Stimulated activated CD8-positive, alpha-beta memory T cell treated with anti-CD3 and anti-CD28 coated beads, Interleukin-7, amount 100 ng/mL, for 1 hour (primary cell): ENCODE data around the gene ZFAND3.

Source experiments
- DNase-seq, 2 donors: peaks; one replicate each; pipeline ENCODE4 v3.0.0-alpha.2; 2020; ENCODE audit warnings: low read depth in 2 of 2

The ZFAND3 gene

DNA sequence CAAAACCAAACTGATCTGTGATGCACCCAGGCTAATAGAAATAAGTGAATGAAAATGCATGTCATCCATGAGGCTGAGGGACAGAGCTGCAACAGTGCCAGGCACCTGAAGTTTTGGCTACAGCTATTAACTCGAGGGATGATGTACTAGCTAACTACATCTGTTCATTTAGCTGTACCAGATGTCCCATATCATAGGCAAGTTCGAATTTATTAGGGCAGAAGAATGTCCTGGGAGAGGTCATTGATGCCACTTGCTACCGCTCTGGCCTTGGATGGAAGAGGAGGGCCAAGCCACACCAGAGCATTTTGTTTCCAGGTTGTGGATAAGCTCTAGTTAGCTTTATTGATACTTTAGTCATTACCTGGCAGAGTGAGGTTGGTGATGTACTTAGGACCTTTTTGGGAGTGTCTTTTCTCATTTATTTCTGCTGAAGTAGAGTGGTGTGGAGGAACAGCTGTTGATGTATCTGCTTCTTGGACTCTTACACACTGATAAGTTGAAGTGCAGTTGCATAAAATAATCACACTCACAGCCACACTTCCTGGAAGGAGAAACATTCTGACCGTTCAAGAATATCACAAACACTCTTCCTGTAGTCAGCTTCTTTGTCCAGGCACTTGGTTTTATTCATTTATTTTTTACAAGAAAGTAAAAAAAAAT lies 8.2 kb downstream of the ZFAND3 start:
- no peak for DNase-seq

DNA sequence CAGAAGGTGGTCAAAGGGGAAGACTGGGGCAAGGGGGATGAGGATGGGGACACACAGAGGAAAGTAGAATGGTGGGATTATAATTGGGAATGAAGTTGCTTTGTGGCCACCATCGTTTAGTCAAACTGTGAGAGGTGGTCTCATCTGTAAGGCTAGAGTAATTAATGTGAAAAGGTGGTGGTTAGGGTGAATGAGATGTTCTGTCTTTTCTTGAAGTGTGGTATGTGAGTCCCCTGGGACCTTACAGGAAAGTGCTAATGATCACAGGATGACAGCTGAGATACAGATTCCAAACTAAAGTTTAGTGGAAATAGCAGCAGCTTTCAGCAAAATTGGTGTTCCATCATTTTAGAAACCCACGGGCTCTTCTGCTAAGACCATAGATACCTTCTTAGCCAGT lies 10.7 kb downstream of the ZFAND3 start:
- no peak for DNase-seq

DNA sequence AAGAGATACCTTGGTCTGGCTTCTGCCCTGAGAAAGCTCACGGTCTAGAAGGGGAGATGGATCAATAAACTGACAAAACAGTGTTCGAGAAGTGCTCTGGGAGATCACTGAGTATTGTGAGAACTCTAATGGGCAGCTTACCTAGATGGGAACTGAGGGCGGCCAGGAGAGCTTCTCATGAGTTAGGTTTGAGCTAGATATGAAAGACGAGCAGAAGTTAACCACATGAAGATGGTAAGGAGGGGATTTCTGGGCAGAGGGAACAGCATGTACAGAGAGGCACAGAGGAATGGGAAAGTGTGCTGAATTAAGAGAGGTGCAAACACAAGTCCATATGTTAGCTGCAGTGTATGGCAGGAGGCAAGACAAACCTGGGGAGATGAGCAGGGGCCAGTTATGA lies 11.9 kb downstream of the ZFAND3 start:
- DNase-seq, result no peak

DNA sequence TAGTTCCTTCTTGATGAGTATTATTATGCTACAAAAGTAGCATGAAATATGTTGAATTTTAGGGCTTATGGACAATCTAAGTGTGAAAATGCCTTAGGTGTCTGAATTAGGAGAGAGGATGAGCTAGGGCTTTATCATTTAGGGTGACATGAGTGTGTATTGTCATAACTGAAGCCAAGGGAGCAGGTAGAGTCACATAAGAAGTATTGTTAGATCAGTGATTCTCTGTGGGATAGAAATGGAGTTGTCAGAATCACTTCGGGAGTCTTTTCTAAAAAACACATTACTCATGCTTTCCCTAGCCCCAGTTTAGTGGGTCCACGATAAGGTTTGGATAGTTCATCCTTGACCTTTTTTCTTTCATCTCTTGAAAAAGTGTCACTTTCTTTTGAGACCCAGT lies 16.4 kb downstream of the ZFAND3 start:
- DNase-seq, result no peak

DNA sequence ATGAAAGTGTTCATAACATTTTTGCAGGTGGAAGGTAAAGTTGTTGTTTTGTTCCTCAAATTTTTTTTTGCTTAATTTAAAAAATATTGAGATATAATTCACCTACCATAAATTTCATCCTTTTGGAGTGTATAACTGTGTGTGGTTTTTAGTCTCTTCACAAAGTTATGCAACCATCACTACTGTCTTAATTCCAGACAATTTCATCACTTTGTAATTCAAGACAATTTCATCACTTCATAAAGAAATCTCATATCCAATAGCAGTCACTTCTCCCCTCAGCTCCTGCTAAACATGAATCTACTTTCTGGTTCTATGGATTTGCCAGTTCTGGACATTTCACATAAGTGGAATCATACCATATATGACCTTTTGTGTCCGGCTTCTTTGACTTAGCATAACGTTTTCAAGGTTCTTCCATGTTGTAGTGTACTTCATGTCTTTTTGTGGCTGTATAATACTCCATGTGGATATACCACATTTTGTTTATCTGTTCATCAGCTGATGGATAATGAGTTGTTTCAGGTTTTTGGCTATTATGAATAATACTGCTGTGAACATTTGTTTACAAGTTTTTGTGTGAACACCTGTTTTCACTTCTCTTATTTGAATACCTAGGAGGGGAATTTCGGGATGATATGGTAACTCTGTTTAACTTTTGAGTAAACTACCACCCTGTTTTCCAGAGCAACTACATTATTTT lies 18.8 kb downstream of the ZFAND3 start:
- DNase-seq, result no peak

DNA sequence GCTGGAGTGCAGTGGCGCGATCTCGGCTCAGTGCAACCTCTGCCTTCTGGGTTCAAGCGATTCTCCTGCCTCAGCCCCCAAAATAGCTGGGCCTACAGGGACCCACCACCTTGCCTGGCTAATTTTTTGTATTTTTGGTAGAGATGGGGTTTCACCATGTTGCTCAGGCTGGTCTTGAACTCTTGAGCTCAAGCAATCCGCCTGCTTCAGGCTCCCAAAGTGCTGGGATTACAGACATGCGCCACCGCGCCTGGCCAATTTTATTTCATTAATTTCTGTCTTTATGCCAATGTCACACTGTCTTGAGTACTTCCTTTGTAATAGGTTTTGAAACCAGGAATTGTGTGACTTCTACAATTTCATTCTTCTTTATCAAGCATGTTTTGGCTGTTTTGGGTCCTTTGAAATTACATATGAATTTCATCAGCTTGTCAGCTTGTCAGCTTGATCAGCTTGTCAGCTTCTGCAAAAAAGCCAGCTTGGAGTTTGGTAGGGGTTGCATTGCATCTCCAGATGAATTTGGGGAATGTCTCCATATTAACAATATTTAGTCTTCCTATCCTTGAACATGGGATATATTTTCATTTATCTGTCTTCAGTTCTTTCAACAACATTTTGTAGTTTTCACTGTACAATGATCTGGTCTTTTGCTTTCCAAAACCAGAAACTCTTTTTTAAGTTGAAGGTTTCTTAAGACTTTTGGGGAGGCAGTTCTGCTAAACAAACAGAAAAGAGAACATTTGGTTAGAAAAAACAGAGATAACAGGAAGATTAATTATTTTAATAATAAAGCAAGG lies 20.8 kb downstream of the ZFAND3 start:
- DNase-seq, result no peak

DNA sequence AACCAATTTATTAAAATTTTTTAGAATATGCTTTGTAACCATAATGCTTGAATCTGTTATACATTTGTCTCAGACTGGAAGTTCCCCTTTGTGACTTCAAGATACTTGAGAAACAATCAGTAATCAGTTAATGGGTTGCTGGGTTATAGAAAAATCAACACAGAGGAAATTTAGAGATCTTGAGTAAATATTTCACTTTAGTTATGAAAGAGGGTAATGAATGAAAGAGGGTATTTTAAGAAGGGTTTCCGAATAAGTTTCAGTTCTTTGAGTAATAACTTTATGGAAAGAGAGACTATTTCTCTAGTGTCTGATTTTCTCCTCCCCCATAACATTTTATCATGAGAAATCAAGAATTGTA lies 21.4 kb downstream of the ZFAND3 start:
- no peak for DNase-seq

DNA sequence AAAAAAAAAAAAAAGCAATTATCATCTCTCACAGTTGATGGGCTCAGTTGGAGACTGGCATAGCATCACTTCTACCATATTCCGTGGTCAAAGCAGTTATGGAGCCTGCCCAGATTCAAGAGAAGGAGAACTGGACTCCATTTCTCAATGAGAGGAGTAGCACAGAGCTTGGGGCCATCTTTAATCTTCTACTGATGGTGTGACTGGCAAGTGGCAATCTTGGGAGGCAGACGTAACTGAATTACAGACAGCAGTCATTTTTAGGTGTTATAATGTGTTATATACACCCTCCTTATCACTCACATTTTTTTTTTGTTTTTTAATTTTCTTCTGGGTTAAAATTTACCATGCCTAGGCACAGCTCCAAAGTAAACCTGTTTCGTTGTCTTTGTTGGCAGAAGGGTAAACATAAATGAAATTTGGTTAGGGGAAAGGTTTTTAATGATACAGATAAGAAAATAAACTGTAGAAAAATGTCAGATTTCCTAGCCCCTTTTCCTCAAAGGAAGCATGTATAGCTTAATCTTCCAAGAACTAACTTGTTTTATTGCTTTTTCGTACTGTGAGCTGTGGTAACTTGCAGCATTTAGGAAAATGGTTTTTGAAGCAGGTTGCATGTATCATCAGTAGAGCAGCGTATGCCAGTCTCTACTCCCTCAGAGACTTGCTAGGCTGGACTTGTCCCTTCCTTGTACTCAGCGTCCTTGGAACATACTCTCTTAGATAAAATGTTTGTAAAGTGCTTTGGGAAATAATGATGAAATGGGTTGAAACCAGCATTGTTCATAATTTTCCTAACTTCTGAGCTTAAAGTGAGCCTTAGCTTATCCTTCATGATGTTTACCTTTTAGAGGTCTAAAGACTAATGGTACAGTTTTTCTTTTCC lies 25.7 kb downstream of the ZFAND3 start:
- no peak for DNase-seq

DNA sequence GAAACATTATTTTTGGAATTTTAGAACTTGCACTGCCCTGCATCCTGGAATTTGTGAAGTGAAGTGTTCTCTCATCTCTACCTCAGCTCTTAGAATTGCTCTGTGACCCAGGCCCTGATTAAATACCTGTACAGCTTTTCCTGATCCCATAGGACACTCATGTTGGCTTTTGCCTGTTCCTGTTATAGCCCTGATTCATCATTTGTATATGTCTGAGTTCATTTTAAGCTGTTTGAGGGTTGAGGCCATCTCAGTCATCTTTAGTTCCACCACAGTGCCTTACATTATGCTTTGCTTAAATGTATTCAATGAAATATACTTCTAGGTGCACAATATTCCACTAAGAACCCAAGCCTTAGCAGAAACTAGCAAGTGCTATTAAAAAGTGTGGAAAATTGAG lies 26.4 kb downstream of the ZFAND3 start:
- DNase-seq, result no peak

DNA sequence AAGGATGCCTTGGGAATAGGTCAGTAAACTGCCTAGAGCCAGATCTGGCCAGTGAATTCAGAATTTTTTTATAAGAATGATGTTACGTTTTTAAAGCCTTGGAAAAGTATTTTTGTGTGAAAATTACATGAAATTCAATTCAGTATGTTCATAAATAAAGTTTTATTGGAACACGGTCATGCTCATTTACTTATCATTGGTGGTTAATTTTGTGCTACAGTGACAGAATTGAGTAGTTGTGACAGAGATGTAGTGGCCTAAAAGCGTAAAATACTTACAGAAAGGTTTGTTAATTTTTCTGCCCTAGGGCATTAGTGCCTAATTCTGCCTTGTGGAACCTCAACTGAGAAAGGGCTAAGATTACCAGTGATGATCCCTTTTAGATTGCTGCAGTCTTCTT lies 28.2 kb downstream of the ZFAND3 start:
- DNase-seq, result no peak

DNA sequence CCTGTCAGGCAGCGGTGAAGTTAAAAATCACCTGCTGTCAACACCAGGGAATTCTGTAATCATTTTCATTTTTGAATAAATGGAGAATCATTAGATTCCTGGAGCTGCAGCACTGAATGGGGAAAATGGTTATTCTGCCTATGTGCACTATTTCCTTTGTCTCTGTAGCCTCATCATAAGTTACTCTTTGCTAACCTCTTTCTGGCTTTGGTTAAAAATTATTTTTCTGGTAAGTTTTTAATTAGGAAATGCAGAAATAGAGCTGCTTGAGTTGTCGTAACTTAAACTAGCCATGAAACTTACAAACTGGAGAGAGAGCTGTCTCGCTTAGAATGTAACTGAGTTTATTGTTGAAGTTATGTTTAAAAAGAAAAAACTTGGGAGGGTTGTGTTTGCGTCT lies 28.8 kb downstream of the ZFAND3 start:
- no peak for DNase-seq

DNA sequence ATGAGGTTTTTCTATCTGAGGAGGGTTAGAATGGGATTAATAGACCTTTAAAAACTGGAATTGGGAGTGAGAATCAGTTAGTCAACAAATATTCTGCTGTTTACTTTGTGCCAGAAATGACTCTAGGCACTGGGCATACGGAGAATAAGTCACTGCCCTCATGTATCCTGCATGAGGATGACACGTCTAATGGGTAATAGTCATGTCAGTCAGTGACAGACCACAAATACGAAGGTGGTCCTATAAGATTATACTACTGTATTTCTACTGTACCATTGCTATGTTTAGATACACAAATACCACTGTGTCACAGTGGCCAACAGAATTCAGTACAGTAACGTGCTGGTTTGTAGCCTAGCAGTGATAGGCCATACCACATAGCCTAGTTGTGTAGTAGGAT lies 30.7 kb downstream of the ZFAND3 start:
- no peak for DNase-seq

DNA sequence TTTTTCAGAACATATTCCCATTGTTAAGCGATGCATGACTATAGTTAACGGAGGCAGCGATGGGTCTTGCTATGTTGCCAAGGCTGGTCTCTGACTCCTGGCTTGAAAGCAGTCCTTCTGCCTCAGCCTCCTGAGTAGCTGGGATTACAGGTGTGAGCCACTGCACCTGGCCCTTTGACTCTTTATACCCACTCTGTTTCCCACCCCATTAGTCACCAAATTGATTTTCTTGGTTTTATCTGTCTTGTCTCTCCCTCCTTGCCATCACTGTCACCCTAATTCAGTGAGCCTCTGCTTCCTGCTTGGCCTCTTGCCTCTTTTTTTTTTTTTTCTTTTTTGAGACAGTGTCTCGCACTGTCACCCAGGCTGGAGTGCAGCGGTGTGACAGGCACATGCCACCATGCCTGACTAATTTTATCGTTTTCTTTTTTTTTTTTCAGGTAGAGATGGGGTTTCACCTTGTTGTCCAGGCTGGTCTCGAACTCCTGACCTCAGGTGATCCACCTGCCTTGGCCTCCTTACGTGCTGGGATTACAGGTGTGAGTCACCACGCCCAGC lies 31.3 kb downstream of the ZFAND3 start:
- DNase-seq, result no peak

DNA sequence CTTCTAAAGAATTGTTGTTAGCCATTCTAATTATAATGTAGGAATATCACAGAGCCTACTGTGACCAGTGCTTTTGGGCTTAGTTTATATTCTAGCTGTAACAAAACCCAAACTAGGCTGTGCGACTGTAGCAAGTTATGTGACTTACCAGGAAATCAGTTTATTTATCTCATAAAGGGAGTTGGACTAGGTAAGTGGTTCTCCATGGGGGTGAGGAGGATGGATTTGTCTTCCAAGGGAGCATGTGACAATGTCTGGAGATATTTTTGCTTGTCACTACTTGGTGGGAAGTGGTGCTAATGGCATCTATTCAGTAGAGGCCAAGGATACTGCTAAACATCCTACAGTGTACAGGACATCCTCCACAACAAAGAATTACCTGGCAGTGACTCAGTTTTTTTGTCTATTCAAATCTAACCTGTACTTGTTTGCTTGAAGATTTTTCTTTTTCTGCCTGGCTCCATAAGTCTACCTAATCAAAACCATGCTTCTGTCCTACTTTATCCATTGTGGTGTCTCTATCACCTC lies 32.5 kb downstream of the ZFAND3 start:
- DNase-seq, result no peak

DNA sequence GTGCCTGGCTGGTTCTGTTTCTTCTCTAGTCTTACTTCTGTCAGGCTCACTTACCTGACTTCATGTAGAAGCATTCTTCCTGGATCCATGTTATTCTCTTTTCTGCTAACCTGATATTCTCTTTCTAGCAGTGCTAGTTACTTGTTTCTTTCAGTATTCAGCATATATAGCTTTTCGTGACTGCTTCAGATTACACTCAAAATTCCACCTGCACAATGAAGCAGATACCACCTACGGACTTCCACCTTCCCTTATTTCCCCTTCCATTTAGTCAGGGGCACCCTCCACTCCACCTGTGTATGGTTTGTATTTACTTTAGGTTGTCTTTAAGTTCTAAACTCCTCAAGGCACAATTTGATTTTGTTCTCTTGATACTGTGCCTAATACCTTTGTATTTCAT lies 36.8 kb downstream of the ZFAND3 start:
- DNase-seq, result no peak

DNA sequence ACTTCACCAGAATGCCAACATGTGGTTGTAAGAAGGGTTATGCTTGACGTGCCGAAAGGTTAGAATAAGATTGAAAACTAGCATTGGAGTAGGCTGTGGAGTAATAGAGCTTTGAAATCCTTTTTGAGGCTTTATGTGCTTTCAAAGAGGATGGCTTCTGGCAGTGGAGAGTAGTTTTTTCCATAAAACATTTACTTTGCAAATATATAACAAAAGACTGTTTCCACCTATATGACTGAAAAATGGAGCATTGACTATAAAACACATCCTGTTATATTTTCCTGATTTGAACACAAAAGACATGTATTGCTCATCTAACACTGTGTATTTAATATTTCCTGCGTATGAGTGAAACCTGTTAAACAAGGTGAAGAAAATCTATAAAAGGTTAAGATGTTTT lies 38.8 kb downstream of the ZFAND3 start:
- no peak for DNase-seq

DNA sequence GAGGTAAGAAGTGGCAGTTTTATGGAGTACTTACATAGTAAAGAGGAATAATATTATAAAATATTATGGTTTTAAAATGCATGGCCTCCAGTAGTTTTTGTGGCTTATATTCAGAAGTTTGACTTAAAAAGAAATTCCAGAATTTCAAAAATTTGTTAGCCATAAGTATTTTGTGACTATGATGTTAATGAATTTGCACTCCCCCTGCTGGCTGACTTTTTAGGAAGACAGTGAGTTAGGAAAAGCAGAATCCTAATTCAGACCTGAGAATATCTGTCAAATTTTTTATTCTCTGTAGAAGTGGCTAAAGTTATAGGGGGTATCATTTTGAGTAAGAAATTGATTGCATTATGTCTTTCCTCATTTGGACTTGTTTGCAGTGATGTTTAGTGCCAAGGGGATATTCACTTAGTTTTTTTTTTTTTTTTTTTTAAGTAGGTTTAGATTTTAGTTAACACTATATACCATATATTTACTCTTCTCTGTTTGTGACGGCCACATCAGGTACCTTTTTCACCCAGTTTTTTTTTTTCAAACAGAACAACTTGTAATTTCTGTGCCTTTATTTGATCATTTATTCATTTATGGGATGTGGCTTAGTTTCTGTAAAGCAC lies 40.8 kb downstream of the ZFAND3 start:
- DNase-seq, result no peak

DNA sequence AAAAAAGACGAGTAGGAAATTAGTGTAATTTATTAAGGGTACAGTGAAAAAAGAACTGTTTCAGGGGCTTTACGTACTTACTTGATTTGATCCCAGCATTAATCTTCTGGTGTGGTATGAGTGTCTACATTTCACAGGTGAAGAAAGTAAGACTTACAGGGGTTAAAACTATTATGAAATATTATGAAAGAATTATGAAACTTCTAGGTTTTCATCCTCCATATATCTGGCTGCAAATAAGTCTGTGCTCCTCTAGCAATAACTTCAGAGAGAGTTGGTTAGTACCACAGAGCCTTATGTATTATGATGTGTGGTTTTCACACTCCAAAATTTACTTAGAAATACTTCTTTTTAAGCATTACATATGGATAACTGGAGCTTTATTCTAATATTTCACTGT lies 41.9 kb downstream of the ZFAND3 start:
- DNase-seq, result no peak

DNA sequence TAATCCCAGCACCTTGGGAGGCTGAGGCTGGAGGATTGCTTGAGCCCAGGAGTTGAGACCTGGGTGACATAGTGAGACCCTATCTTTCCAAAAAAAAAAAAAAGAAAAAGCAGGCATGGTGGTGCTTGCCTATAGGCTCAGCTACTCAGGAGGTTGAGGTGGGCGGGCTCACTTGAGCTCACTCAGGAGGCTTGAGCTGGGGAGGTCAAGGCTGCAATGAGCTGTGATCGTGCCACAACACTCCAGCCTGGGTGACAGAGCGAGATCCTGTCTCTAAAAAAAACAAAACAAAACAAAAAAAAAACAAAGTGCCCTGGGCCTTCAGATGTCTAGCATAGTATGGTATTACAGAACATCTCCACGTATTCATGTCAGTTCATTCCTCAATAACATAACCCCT lies 42.9 kb downstream of the ZFAND3 start:
- DNase-seq, result no peak

DNA sequence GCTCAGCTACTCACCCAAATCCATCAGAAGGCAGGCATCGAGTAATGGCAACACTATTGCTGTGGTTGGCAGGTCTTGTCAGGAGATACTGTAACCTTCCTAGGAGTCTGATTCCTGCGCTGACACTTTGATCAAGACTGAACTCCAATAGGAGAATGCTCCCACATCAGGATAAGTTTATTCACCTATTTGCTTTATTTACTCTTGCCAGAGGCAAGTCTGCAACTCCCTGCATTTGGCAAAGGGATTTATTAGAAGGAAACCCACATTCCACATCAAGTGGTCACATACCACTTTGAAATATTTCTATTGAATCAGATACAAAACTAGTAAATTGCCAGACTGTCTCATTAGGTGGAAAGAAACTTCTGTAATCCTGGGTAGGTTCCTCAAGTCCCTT lies 43.5 kb downstream of the ZFAND3 start:
- DNase-seq, result no peak

DNA sequence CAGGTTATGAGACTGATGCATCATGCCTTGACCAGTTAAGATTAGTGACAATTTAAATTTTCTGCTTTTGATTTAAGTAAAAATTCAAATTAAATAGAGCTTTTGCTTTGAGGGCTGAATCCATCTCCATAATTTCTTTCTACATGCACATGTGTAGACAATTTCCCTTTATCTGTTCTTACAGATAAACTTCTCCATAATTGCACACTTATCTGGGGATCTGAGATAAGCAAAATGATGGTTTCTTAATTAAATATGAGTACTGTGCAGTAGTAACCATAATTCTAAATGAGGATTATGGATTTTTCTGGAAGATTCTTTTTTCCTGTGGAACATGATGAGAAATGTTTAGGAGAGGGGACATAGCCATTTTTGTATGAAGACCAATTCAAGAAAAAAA lies 44.7 kb downstream of the ZFAND3 start:
- DNase-seq, result no peak
